HG02852 (cell line): ENCODE measurements around the gene VAT1L.

Experiments
- ATAC-seq: cut with Tn5 transposase; IDR thresholded peaks from one replicate; pipeline ENCODE4 v1.9.1; 2021; ENCODE audit warnings: mild to moderate bottlenecking, moderate library complexity; ENCODE audit not compliant: unreplicated experiment

VAT1L gene

GRCh38 chr16:77905374-77905920 is 117.1 kb downstream of the VAT1L start:
- no peak for ATAC-seq

- no peak for ATAC-seq
These were observed 121.7 kb downstream of the VAT1L start for GRCh38 chr16:77910021-77910420.

GRCh38 chr16:77912617-77913016 is 124.3 kb downstream of the VAT1L start:
- no peak for ATAC-seq

- ATAC-seq: no peak
These were observed 125.4 kb downstream of the VAT1L start for GRCh38 chr16:77913738-77914253.

DNA sequence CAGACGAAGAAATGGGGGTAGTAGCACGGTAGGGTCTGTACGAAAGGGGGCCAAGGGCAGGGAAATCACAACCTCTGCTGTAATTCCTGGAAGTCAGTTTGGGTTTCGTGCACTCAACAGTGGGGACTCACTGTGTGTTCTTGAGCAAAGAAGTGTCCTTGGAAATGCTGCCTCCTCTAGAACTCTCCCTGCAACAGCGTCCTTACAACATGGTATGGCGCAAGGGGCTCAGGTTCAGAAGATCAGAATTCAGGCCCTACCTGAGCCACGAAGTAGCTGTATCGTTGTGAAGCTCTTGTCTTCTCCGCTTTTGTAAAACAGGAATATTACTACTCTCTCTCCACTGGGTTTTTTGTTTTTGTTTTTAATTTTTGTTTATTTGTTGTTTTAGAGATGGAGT is 127.7 kb downstream of the VAT1L start:
- no peak for ATAC-seq

DNA sequence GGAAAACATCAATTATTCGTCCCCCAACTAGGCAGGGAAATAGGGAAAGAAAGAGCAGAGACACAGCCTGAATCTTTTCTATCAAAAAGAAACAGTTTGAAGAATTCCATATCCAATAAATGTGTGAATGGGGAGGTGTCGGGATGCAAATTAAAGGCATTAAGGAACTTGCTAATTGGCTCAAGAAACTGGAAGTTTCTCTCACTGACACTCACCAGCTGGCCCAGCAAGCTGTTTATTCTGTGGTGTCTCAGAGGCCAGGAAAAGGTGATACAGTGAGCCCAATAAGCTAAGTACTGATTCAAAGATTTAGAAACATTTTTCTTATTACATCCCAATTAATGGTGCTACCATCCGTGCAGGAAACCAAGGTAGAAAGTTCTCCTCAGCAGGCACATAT is 129.6 kb downstream of the VAT1L start:
- no peak for ATAC-seq

GRCh38 chr16:77918809-77919707 is 130.7 kb downstream of the VAT1L start:
- ATAC-seq: no peak

GRCh38 chr16:77919761-77920415 is 131.5 kb downstream of the VAT1L start:
- ATAC-seq: no peak

- ATAC-seq: no peak
These were observed 132.6 kb downstream of the VAT1L start for GRCh38 chr16:77920984-77921383.

GRCh38 chr16:77922228-77922754 is 133.9 kb downstream of the VAT1L start:
- ATAC-seq: no peak

DNA sequence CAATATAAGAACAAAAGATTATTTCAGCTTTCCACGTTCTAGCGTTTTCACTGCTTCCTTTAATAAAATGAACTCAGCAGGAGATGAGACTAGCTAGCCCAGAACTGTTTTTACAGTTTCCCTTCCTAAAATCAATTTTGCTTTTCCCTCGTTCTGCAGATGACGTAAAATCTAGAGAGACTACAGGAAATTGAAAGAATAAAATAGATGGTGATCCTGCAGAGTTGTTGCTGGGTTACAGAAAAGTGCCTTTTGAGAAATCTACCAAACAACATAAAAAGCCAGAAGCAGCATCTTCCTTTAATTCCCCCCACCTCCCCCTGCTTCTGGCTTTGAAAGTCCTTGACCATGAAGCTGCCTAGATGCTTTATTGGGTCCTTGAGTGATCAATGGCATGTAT is 137.2 kb downstream of the VAT1L start:
- no peak for ATAC-seq

DNA sequence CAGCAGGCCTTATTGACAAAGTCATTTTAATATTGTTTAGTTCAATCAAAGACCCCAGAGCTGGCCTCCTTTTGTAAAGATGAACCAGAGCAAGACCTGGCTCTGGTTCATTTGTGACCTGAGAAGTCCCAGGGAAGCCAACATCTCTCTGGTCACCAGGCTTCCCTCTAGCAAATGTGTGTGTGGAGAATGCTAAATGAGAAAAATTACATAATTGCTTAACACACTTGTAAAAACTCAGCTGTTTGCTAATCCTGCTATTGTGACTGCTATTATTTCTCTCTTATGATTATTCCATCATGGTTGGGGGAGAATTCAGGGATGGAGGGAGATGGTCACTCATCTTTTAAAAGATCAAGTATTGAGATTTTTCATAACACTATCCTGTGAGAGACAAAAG is 139.7 kb downstream of the VAT1L start:
- ATAC-seq: no peak

GRCh38 chr16:77929004-77929403 is 140.6 kb downstream of the VAT1L start:
- no peak for ATAC-seq

- ATAC-seq: no peak
These were observed 142.7 kb downstream of the VAT1L start for GRCh38 chr16:77931058-77931457.

DNA sequence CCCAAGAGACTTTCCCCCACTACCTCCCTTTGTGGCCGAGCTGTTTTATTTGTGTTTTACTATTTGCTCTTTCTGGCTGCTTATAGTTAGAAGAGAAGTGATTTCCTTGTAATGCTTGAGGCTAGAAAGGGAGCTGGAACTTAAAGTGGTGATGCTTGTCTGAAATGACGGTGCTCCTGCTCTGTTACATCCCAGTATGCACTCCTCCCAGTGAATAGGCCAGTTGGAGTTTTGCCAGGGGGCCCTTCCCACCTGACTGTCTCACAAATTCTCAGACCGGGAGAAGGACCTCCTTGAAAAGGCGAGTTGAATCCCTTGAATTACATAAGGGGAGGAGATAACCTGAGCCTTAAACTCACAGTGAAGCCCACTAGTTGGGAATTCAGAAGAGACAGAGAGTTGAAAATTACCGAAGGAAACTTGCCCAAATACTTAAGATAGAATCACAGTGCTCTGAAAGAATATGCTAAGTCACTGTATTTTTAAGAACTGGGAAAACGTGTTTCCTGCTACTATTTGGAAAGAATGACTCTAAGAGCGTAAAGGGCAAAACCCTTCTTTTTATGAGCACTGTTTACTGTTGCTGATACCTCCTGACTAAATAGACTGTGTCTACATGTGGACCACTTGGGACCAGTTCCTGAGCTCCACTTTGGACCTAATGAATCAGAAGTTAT is 149.2 kb downstream of the VAT1L start:
- ATAC-seq: no peak

DNA sequence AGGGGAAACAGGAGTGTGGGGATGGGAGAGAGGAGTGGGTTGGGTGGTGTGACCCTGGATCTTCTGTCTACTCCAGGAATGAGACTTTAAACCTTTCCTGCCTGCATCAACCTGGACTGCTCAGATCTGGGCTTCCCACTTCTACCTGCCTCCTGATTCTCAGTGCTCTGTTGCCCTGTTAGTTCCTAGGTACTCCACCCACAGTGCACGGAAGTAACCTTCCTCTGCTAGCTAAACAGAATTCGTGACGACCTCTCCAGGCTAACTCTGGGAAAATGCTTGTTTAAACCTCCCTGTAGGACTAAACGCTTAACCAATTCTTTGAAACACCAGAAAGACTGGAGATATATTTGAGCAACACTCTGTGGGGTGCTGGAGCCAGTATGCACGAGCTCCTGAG is 150.5 kb downstream of the VAT1L start:
- no peak for ATAC-seq

DNA sequence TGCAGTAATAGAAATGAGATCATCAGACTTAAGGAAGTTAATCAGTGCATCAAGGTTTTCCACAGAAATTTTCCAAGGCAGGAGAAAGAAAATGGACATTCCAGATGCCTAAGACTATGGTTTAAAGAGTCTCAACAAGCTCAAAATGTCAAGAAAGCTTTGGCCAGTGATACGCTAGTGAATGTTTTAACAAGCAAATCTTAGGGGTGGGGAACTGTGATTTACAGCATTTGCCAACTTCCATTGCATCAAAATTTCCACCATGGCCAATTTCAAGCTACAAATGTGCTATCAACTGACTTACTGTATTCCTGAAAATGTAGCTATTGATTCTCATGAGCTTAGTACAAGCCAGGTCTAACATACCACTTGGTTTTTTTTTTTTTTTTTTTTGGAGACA is 151.6 kb downstream of the VAT1L start:
- ATAC-seq: no peak

DNA sequence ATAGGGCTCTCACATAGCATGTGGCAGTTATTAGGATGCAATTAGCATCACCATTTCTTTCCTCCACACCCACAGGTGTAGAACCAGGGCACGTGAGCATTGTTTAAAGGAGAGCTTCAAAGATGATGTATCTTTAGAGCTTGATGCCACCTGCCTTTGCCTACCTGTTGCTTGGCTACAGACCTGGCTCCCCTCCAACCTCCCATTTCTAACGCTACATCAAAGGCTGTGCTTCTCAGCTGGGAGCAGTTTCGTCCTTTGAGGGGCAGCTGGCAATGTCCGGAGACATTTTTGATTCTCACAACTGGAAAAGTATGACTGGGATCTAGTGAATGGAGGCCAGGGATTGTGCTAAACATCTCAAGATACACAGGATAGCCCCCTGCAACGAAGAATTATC is 155.4 kb downstream of the VAT1L start:
- ATAC-seq: no peak

DNA sequence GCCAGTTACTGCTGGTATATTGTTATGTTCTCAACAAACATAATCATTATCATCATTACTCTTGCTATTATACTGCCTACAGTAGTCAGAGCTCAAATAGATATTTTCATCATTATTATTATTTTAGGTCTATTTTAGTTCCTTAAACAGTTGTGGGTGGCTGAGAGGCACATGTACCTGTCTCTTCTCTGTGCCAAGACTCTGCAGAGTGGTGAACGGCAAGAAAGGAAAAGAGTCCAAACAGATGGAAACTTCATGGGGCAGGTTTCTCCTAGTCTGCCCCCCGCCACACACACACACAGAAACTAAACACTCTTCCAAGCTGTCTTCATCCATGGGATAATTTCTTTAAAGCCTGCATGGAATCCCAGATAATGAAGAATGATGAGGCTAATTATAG is 156.3 kb downstream of the VAT1L start:
- no peak for ATAC-seq

DNA sequence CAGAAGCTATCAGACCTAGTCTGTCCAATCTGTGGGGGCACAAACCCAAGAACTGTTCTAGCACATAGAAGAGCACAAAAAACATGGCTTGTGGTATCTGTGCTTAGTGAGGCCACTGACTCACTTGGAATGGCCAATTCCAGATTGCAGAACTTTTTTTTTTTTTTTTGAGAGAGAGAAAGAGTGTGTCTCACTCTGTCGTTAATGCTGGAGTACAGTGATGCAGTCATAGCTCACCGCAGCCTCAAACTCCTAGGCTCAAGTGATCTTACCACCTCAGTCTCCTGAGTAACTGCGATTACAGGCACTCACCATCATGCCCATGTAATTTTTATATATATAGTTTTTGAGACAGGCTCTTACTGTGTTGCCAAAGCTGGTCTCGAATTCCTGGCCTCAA is 156.8 kb downstream of the VAT1L start:
- no peak for ATAC-seq

GRCh38 chr16:77946823-77947222 is 158.5 kb downstream of the VAT1L start:
- ATAC-seq: no peak
